COLO668 (cell line): ENCODE data around the gene ACER1.

Experiments used
- DNase-seq: peaks from one replicate; lab custom pipeline; 2025; ENCODE audit not compliant: unreplicated experiment; lab: John Stamatoyannopoulos, UW

The ACER1 gene

GRCh38 chr19:6269101-6269886, 64.1 kb downstream of the ACER1 start:
- DNase-seq, result no peak

DNA sequence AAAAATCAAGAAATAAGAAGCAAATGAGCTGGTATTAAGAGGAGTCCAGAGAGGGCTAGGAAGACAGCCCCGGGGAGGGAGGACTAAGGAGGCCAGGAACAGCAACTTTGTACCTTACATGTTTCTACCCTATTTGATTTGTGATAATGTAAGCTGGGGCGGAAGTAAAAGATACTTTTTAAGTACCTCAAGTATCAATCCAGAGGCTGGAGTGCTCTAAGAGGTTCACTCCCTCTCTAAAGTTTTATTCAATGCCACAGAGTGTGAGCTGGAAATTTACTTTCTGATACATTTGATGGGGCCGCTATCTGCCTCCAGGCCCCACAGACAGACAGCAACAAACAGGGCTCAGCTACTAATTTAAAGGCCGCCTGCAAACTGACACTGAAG, 65.0 kb downstream of the ACER1 start:
- DNase-seq, result no peak

GRCh38 chr19:6267552-6268381, 65.6 kb downstream of the ACER1 start:
- DNase-seq, result no peak

DNA sequence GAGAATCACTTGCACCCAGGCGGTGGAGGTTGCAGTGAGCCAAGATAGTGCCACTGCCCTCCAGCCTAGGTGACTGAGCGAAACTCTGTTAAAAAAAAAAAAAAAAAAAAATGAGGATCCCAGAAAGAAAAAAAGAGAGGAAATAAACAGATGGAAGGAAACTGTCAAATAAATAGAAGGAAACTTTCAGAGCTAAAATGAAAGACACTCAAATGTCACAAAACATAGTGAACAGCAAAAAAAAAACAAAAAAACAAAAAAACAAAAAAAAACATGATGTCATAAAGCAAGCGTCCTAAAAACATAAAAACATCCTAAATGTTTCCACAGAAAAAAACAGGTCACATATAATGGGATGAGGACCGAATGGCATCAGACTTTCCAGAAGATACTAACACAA, 68.6 kb downstream of the ACER1 start:
- no peak for DNase-seq

- no peak for DNase-seq
These were observed 69.5 kb downstream of the ACER1 start for GRCh38 chr19:6263735-6264444.

DNA sequence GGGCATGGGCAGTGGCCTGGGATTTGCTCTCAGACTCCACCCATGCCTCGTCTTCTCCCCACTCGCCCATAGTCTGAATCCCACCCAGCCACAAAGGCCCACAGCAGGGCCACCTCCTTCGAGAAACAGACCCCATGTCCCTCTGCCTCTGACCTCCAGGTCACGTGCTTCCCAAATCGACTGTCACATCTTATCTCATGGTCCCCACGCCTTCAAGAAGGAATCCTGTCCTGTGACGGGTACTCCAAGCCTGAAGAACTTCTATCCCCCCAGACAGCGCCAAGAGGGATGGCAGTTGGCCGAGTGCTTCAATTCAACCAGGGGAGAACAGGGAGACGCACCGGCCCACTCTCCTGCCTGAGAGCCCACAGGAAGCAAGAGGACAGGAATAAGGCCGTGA, 70.1 kb downstream of the ACER1 start:
- DNase-seq, result no peak

DNA sequence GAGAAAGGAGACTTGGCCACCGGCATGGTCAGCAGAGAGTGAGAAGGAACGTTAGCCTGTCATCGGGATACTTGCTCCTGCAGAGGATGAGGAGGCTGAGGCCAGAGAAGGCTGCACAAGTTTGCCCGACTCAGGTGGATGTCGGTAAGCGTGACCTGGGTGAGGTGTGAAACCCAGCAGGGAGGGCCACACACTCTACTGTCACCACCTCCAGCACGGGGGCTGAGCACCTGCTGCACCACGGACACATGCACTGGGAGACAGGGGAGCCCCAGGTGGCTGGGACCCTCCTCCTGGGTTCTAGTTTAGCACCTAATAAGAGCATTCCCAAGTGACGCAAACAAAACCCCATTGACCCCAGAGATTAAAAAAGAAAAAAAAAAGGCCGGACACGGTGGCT, 70.9 kb downstream of the ACER1 start:
- no peak for DNase-seq

- DNase-seq, result no peak
These were observed 71.5 kb downstream of the ACER1 start for GRCh38 chr19:6261883-6262282.

- DNase-seq, result peak; percentile 41
These were observed 72.3 kb downstream of the ACER1 start for GRCh38 chr19:6260912-6261650.

DNA sequence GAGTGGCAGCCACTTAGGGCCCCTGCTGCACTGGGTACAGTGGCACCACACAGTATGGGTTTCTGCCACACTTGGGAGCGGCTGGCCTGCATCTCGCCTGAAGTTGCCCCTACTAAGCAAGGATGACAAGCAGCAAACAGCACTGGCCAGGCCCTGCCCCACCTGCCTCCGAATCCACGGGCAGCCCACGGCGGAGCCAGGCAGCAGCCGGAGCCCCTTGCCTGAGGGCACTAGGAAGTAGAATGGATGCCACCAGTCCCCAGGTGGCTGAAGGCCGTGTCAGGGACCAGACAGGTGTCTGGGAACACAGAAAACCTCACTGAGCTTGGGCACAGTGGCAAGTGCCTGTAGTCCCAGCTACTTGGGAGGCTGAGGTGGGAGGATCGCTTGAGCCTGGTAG, 73.0 kb downstream of the ACER1 start:
- no peak for DNase-seq

GRCh38 chr19:6259312-6259861, 74.0 kb downstream of the ACER1 start:
- no peak for DNase-seq

DNA sequence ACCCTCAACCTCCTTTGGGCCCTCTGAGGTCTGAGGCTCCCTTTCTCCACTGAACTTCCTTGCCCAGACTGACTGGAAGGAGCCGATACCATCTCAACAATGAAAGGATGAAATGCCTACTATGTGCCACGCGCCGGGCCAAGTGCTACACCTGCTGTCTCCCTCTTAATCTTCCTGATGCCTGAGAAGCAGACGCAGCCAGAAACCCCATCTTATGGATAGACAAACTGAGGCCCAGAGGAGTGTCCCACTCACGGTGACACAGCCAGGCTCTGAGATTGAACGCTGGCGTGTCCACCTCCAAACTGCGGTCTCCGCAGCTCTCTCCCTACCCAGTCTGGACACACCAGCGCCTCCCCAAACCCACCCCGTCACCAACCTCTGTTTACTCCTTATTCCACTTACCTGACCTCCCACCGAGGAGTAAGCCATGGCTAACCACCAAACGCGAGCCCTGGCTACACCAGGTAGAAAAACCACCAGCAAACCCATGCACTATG, 74.5 kb downstream of the ACER1 start:
- no peak for DNase-seq
